Stimulated activated CD4-positive, alpha-beta T cell treated with anti-CD3 and anti-CD28 coated beads, TNF-alpha, amount 100 ng/mL, for 4 hours (primary cell): ENCODE results near the gene LHX1.

Experiments
- DNase-seq, 3 experiments: peaks; one replicate each; pipeline ENCODE4 v3.0.0-alpha.2; 2020; ENCODE audit warnings: low read depth in 3 of 3

Gene LHX1

GRCh38 chr17:36937001-36937958 is at the start of gene LHX1:
Gene LHX1, plus strand, starts transcription at chr17:36937475. Its CDS starts 723 bp downstream, at chr17:36938198.
- DNase-seq = no peak

- no peak for DNase-seq
Observed at GRCh38 chr17:36888236-36888951, 48.9 kb upstream of the LHX1 start.

- DNase-seq = no peak
Observed at GRCh38 chr17:36889770-36890349, 47.4 kb upstream of the LHX1 start.

GRCh38 chr17:36890398-36891168 is 46.7 kb upstream of the LHX1 start:
- no peak for DNase-seq

- DNase-seq = no peak
Observed at GRCh38 chr17:36892112-36892838, 45.0 kb upstream of the LHX1 start.

GRCh38 chr17:36894177-36894576 is 43.1 kb upstream of the LHX1 start:
- no peak for DNase-seq

- no peak for DNase-seq
Observed at GRCh38 chr17:36894925-36895324, 42.4 kb upstream of the LHX1 start.

- no peak for DNase-seq
Observed at GRCh38 chr17:36899250-36900159, 37.8 kb upstream of the LHX1 start.

- no peak for DNase-seq
Observed at GRCh38 chr17:36900160-36900512, 37.1 kb upstream of the LHX1 start.

- DNase-seq = no peak
Observed at GRCh38 chr17:36901506-36901905, 35.8 kb upstream of the LHX1 start.

- no peak for DNase-seq
Observed at GRCh38 chr17:36907407-36907806, 29.9 kb upstream of the LHX1 start.

GRCh38 chr17:36910513-36910912 is 26.8 kb upstream of the LHX1 start:
- DNase-seq = no peak

GRCh38 chr17:36911001-36911400 is 26.3 kb upstream of the LHX1 start:
- DNase-seq = no peak

- DNase-seq = no peak
Observed at GRCh38 chr17:36913132-36913531, 24.1 kb upstream of the LHX1 start.

- DNase-seq = no peak
Observed at GRCh38 chr17:36918211-36918691, 19.0 kb upstream of the LHX1 start.

- DNase-seq = no peak
Observed at GRCh38 chr17:36919407-36919968, 17.8 kb upstream of the LHX1 start.

- no peak for DNase-seq
Observed at GRCh38 chr17:36920032-36921005, 17.0 kb upstream of the LHX1 start.

GRCh38 chr17:36921095-36921851 is 16.0 kb upstream of the LHX1 start:
- peak in 2 of 3 experiments; percentile 27 to 38 for DNase-seq
